ENCODE data around the gene PIK3C2G.

DNA sequence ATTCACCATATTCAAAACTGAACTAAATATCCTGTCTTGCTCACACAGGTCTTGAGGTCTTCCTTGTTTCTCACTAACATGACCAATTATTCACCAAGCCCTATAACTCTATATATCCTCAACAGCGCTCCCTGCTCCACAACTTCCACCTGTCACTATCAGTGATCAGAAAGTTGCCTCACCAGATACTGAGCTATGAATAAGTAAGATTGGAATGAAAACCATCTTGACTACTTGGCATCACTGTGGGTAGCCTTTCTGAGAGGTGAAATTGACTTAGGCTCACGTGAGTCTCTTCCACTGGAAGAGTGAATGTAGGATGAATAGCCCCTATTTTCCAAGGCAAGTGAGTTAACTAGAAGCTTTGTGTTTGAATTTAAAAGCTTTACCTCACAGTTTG lies 167.1 kb downstream of the PIK3C2G start:
- TF ChIP-seq, protein P1, sequence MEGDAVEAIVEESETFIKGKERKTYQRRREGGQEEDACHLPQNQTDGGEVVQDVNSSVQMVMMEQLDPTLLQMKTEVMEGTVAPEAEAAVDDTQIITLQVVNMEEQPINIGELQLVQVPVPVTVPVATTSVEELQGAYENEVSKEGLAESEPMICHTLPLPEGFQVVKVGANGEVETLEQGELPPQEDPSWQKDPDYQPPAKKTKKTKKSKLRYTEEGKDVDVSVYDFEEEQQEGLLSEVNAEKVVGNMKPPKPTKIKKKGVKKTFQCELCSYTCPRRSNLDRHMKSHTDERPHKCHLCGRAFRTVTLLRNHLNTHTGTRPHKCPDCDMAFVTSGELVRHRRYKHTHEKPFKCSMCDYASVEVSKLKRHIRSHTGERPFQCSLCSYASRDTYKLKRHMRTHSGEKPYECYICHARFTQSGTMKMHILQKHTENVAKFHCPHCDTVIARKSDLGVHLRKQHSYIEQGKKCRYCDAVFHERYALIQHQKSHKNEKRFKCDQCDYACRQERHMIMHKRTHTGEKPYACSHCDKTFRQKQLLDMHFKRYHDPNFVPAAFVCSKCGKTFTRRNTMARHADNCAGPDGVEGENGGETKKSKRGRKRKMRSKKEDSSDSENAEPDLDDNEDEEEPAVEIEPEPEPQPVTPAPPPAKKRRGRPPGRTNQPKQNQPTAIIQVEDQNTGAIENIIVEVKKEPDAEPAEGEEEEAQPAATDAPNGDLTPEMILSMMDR (IDR thresholded peaks at IDR 0.05): no peak
- TF ChIP-seq POLR2AphosphoS5 (IDR thresholded peaks at IDR 0.05) (no peak), POLR2A (IDR thresholded peaks at IDR 0.05) (no peak)
